SK-N-SH (cell line): ENCODE measurements around the gene GOT1. TPM values are rescaled to one million over a fixed set of nuclear protein-coding genes. Genes with fewer than 3 reads are reported as not detected.

ENCODE experiments used
- CTCF ChIA-PET: fragments of 300-600, 350-600 bp; formaldehyde crosslinking; extraction: SDS; loops from one replicate; lab custom pipeline; 2021; lab: Yijun Ruan, JAX
- POLR2A ChIA-PET: fragments of 350-600 bp; sonication (Branson Sonifier 250); formaldehyde crosslinking; extraction: SDS; loops from one replicate; lab custom pipeline; 2020; ENCODE audit warnings: antibody characterized with exemption, inconsistent platforms; lab: Yijun Ruan, JAX
- DNase-seq: peaks from one replicate; pipeline ENCODE4 v3.0.0; 2012
- H2AFZ ChIP-seq: fragments of 200-600 bp; sonication (generic); 2 replicates; pipeline ENCODE4 v1.8.1; 2016; ENCODE audit warnings: antibody characterized with exemption, mild to moderate bottlenecking, low read depth
- H3F3A ChIP-seq: fragments of 200-600 bp; sonication (generic); replicated peaks from 2 replicates; pipeline ENCODE3; 2016; ENCODE audit warnings: antibody characterized with exemption, mild to moderate bottlenecking; ENCODE audit not compliant: insufficient read depth
- H3K27ac ChIP-seq, 2 experiments: fragments of 200-500 bp in 1 of 2; fragments of 200-600 bp in 1 of 2; sonication (Bioruptor generic) in 1 of 2; sonication (generic), shearing (Covaris generic) in 1 of 2; 2 replicates each; pipeline versions ENCODE4 v1.5.1 to v1.6.1; 2014 to 2016; ENCODE audit warnings: low read depth in 2 of 2, inconsistent platforms in 1 of 2, low read length in 1 of 2, mild to moderate bottlenecking in 1 of 2, mixed read lengths in 1 of 2
- H3K27me3 ChIP-seq: fragments of 200-600 bp; sonication (generic), shearing (Covaris generic); 2 replicates; pipeline ENCODE4 v1.6.1; 2016; ENCODE audit warnings: mixed run types; ENCODE audit not compliant: insufficient read depth
- H3K36me3 ChIP-seq, 2 experiments: fragments of 200-500 bp in 1 of 2; fragments of 200-600 bp in 1 of 2; sonication (Bioruptor generic) in 1 of 2; sonication (generic) in 1 of 2; replicated peaks in 1 of 2; 2 replicates each; pipeline versions ENCODE3 to v1.5.1; 2014 to 2016; ENCODE audit warnings: low read length in 1 of 2, mild to moderate bottlenecking in 1 of 2; ENCODE audit not compliant: insufficient read depth in 2 of 2, control insufficient read depth in 1 of 2
- H3K4me1 ChIP-seq, 2 experiments: fragments of 200-500 bp in 1 of 2; fragments of 200-600 bp in 1 of 2; sonication (Bioruptor generic) in 1 of 2; sonication (generic), shearing (Covaris generic) in 1 of 2; 2 replicates each; pipeline versions ENCODE4 v1.5.1 to v1.6.1; 2014 to 2016; ENCODE audit warnings: low read depth in 1 of 2, low read length in 1 of 2, mixed run types in 1 of 2; ENCODE audit not compliant: insufficient read depth in 2 of 2, control insufficient read depth in 1 of 2
- H3K4me2 ChIP-seq: fragments of 200-600 bp; sonication (generic), shearing (Covaris generic); 2 replicates; pipeline ENCODE4 v1.6.1; 2017; ENCODE audit warnings: mixed run types
- H3K4me3 ChIP-seq, 2 experiments: fragments of 200-500 bp in 1 of 2; fragments of 200-600 bp in 1 of 2; sonication (Bioruptor generic) in 1 of 2; sonication (generic), shearing (Covaris generic) in 1 of 2; 2 replicates each; pipeline versions ENCODE4 v1.5.1 to v1.8.1; 2014 to 2016; ENCODE audit warnings: low read depth in 2 of 2, inconsistent platforms in 1 of 2, low read length in 1 of 2, mild to moderate bottlenecking in 1 of 2, mixed read lengths in 1 of 2, moderate library complexity in 1 of 2
- H3K79me2 ChIP-seq: fragments of 200-600 bp; sonication (generic); 2 replicates; pipeline ENCODE4 v1.8.1; 2017; ENCODE audit warnings: mild to moderate bottlenecking; ENCODE audit not compliant: insufficient read depth
- H3K9ac ChIP-seq: fragments of 200-600 bp; sonication (generic); 2 replicates; pipeline ENCODE4 v1.6.1; 2017; ENCODE audit warnings: mixed run types
- H3K9me2 ChIP-seq: fragments of 200-600 bp; sonication (generic); 2 replicates; pipeline ENCODE4 v1.6.1; 2017; ENCODE audit warnings: mixed run types
- H3K9me3 ChIP-seq: fragments of 200-600 bp; sonication (generic); 2 replicates; pipeline ENCODE4 v1.6.1; 2017; ENCODE audit warnings: mixed run types, mild to moderate bottlenecking, moderate library complexity
- H4K20me1 ChIP-seq: fragments of 200-600 bp; sonication (generic); 2 replicates; pipeline ENCODE4 v1.6.1; 2017; ENCODE audit warnings: mild to moderate bottlenecking, mixed run types; ENCODE audit not compliant: insufficient read depth
- FOXM1 ChIP-seq: IDR thresholded peaks from 2 replicates; pipeline ENCODE4 v1.4.0; 2012; ENCODE audit warnings: low read depth, mild to moderate bottlenecking
- GABPA ChIP-seq: IDR thresholded peaks from 2 replicates; pipeline ENCODE4 v1.4.0; 2012; ENCODE audit warnings: low read depth, mild to moderate bottlenecking
- MEF2A ChIP-seq: IDR thresholded peaks from 2 replicates; pipeline ENCODE4 v1.4.0; 2012; ENCODE audit warnings: low read depth, borderline replicate concordance
- POLR2AphosphoS5 ChIP-seq: IDR thresholded peaks from 2 replicates; pipeline ENCODE4 v1.6.1; 2012; ENCODE audit warnings: low read depth, low read length
- RXRA ChIP-seq: IDR thresholded peaks from 2 replicates; pipeline ENCODE4 v1.4.0; 2012; ENCODE audit warnings: low read depth, mild to moderate bottlenecking, borderline replicate concordance
- WGBS: methylation state at CpG from one replicate; pipeline ENCODE4 v1.1.6; 2017; ENCODE audit warnings: low lambda C conversion rate; 5-methylcytosine and 5-hydroxymethylcytosine counted together
- polyA plus RNA-seq, 3 experiments: library from polyadenylated mRNA; depleted of rRNA; stranded (reverse); fragments of >200 nt; gene quantifications; 2 replicates each; pipeline ENCODE4 v1.2.3, GENCODE V29; 2012
- TF ChIP-seq, protein P1 (sequence below): IDR thresholded peaks from 2 replicates; pipeline ENCODE4 v1.4.0; 2012; ENCODE audit warnings: low read depth, borderline replicate concordance
- TF ChIP-seq, protein P2 (sequence below): IDR thresholded peaks from 2 replicates; pipeline ENCODE4; 2012
- TF ChIP-seq, protein P3 (sequence below): IDR thresholded peaks from 2 replicates; pipeline ENCODE4 v1.6.1; 2012; ENCODE audit warnings: mild to moderate bottlenecking, low read depth, low read length, moderate library complexity

GOT1 gene
- polyA plus RNA-seq, 1 of the 3 experiments (the other 2 are of a cell fraction) = 9.8 TPM

DNA sequence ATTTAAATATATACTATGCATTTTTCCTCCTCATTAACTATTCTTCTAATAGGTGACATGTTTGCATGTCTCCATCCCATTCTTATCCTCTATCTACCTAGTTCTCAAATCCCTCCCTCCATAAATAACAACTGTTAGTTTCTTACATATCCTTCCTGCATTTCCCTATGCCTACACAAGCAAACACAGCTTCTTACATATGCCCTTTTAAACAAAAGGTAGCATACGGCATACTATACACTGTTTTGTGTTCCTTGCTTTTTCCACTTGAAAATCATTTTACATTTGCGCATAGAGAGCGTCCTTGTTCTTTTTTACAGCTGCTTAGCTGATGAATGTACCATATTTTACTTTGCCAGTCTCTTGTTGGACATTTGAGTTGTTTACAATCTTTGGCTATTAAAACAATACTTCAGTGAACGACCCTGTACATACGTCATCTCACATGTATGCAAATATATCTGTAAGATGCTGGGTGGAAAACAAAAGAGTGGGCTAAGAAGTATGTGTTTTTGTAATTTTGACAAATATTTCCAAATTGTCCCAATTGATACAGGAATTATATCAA is 7.8 kb downstream of the GOT1 start (continued):
- TF ChIP-seq, protein P1, sequence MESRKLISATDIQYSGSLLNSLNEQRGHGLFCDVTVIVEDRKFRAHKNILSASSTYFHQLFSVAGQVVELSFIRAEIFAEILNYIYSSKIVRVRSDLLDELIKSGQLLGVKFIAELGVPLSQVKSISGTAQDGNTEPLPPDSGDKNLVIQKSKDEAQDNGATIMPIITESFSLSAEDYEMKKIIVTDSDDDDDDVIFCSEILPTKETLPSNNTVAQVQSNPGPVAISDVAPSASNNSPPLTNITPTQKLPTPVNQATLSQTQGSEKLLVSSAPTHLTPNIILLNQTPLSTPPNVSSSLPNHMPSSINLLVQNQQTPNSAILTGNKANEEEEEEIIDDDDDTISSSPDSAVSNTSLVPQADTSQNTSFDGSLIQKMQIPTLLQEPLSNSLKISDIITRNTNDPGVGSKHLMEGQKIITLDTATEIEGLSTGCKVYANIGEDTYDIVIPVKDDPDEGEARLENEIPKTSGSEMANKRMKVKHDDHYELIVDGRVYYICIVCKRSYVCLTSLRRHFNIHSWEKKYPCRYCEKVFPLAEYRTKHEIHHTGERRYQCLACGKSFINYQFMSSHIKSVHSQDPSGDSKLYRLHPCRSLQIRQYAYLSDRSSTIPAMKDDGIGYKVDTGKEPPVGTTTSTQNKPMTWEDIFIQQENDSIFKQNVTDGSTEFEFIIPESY = no peak
- TF ChIP-seq FOXM1 = no peak

DNA sequence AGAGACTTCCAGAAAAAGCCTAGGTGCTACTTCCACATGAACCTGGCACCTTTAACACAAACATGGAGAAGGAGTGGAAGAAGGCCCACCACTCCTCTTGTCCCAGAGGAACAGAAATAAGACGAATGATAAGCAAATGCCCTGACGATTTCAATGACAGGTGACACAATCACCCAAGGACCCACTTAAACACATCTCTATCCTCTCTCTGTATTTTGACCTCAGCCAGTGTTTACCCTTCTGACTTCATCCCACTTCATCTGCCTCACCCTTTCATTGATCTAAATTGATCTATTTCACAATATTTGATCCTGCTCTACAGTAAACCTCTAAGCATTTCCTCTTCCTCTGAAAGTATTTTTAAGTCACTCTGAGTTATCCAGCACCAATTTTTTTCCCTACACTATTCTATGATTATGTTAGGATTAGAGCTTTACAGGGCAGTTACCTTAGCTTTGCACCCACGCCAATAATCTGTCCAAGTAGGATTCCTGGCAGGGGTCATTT is 9.1 kb downstream of the GOT1 start:
- DNase-seq = no peak
- Histone ChIP-seq H2AFZ (no peak overlapping the region), H4K20me1 (no peaks in the 10 kb centered on the region), H3K27ac (no peak overlapping the region), H3K9me3 (no peaks in the 10 kb centered on the region), H3K9me2 (no peaks in the 10 kb centered on the region), H3K4me3 (no peak overlapping the region), H3K27me3 (no peaks in the 10 kb centered on the region), H3K4me2 (no peak overlapping the region), H3F3A (no peaks in the 10 kb centered on the region), H3K9ac (no peak overlapping the region), H3K36me3 (peaks cover 13 to 40% of the 10 kb centered on the region in 2 experiments), H3K4me1 (no peaks in the 10 kb centered on the region), H3K79me2 (no peaks in the 10 kb centered on the region; the same call in 1 of the 2 replicates)
- TF ChIP-seq, protein P2, sequence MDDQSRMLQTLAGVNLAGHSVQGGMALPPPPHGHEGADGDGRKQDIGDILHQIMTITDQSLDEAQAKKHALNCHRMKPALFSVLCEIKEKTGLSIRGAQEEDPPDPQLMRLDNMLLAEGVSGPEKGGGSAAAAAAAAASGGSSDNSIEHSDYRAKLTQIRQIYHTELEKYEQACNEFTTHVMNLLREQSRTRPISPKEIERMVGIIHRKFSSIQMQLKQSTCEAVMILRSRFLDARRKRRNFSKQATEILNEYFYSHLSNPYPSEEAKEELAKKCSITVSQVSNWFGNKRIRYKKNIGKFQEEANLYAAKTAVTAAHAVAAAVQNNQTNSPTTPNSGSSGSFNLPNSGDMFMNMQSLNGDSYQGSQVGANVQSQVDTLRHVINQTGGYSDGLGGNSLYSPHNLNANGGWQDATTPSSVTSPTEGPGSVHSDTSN = no peak
- no peak for TF ChIP-seq MEF2A
- TF ChIP-seq GABPA = no peak
- no peak for TF ChIP-seq POLR2AphosphoS5
- no peak for TF ChIP-seq FOXM1
- TF ChIP-seq, protein P3, sequence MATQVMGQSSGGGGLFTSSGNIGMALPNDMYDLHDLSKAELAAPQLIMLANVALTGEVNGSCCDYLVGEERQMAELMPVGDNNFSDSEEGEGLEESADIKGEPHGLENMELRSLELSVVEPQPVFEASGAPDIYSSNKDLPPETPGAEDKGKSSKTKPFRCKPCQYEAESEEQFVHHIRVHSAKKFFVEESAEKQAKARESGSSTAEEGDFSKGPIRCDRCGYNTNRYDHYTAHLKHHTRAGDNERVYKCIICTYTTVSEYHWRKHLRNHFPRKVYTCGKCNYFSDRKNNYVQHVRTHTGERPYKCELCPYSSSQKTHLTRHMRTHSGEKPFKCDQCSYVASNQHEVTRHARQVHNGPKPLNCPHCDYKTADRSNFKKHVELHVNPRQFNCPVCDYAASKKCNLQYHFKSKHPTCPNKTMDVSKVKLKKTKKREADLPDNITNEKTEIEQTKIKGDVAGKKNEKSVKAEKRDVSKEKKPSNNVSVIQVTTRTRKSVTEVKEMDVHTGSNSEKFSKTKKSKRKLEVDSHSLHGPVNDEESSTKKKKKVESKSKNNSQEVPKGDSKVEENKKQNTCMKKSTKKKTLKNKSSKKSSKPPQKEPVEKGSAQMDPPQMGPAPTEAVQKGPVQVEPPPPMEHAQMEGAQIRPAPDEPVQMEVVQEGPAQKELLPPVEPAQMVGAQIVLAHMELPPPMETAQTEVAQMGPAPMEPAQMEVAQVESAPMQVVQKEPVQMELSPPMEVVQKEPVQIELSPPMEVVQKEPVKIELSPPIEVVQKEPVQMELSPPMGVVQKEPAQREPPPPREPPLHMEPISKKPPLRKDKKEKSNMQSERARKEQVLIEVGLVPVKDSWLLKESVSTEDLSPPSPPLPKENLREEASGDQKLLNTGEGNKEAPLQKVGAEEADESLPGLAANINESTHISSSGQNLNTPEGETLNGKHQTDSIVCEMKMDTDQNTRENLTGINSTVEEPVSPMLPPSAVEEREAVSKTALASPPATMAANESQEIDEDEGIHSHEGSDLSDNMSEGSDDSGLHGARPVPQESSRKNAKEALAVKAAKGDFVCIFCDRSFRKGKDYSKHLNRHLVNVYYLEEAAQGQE = no peak
- no peak for TF ChIP-seq RXRA
- CTCF ChIA-PET = no interaction called here
- WGBS = 84% methylated on average over 3 of the region's 3 CpGs
- POLR2A ChIA-PET = no interaction called here
